Measurements from ENCODE around the gene FOXP1.

FOXP1 gene

GRCh38 chr3:71548705-71549384 lies 34.7 kb downstream of the FOXP1 start:
- TF ChIP-seq CTCF (IDR thresholded peaks at IDR 0.05; ENCODE audit: low read depth, low read length) (no peak), EZH2phosphoT487 (IDR thresholded peaks at IDR 0.05; ENCODE audit: low read depth) (no peak)
- H3K4me3 ChIP-seq (ENCODE audit: low read length), result no peak overlapping the region
- H4K20me1 ChIP-seq (ENCODE audit: insufficient read depth, low read length), result no peaks in the 10 kb centered on the region
- H2AFZ ChIP-seq (ENCODE audit: low read depth, low read length), result no peak overlapping the region
- H3K4me2 ChIP-seq (ENCODE audit: low read length), result peak overlapping the region; percentile 40
- H3K9me3 ChIP-seq (ENCODE audit: insufficient read depth, low read length), result no peaks in the 10 kb centered on the region
- no peak overlapping the region for H3K9ac ChIP-seq (ENCODE audit: low read length)
- H3K79me2 ChIP-seq (ENCODE audit: low read length), result no peaks in the 10 kb centered on the region
- H3K36me3 ChIP-seq (replicated peaks; ENCODE audit: low read depth, low read length), result no peaks in the 10 kb centered on the region
- H3K4me1 ChIP-seq (ENCODE audit: low read length), result peaks cover 38% of the 10 kb centered on the region
- H3K27ac ChIP-seq (ENCODE audit: low read length), result peak overlapping the region; percentile 15; the same call in 1 of the 2 replicates
- H3K27me3 ChIP-seq (ENCODE audit: low read depth, low read length), result no peaks in the 10 kb centered on the region

GRCh38 chr3:71547249-71548198 lies 36.0 kb downstream of the FOXP1 start:
- Histone ChIP-seq H3K9ac (ENCODE audit: low read length) (no peak overlapping the region), H3K27me3 (ENCODE audit: low read depth, low read length) (peaks cover 7% of the 10 kb centered on the region), H3K9me3 (ENCODE audit: insufficient read depth, low read length) (no peaks in the 10 kb centered on the region), H2AFZ (ENCODE audit: low read depth, low read length) (no peak overlapping the region), H3K27ac (ENCODE audit: low read length) (no peak overlapping the region), H4K20me1 (ENCODE audit: insufficient read depth, low read length) (no peaks in the 10 kb centered on the region), H3K36me3 (replicated peaks; ENCODE audit: low read depth, low read length) (no peaks in the 10 kb centered on the region), H3K79me2 (ENCODE audit: low read length) (no peaks in the 10 kb centered on the region), H3K4me1 (ENCODE audit: low read length) (peaks cover 49% of the 10 kb centered on the region), H3K4me3 (ENCODE audit: low read length) (no peak overlapping the region), H3K4me2 (ENCODE audit: low read length) (peak overlapping the region; percentile 5; the same call in 1 of the 2 replicates)
- no peak for TF ChIP-seq CTCF (IDR thresholded peaks at IDR 0.05; ENCODE audit: low read depth, low read length)
- TF ChIP-seq EZH2phosphoT487 (IDR thresholded peaks at IDR 0.05; ENCODE audit: low read depth), result no peak

- Histone ChIP-seq H3K27ac (ENCODE audit: low read length) (no peak overlapping the region), H3K36me3 (replicated peaks; ENCODE audit: low read depth, low read length) (no peaks in the 10 kb centered on the region), H4K20me1 (ENCODE audit: insufficient read depth, low read length) (no peaks in the 10 kb centered on the region), H3K79me2 (ENCODE audit: low read length) (no peaks in the 10 kb centered on the region), H2AFZ (ENCODE audit: low read depth, low read length) (no peak overlapping the region), H3K9me3 (ENCODE audit: insufficient read depth, low read length) (no peaks in the 10 kb centered on the region), H3K4me2 (ENCODE audit: low read length) (peak overlapping the region; percentile 5), H3K4me1 (ENCODE audit: low read length) (peaks cover 53% of the 10 kb centered on the region), H3K4me3 (ENCODE audit: low read length) (no peak overlapping the region), H3K9ac (ENCODE audit: low read length) (no peak overlapping the region), H3K27me3 (ENCODE audit: low read depth, low read length) (peaks cover 14% of the 10 kb centered on the region)
- no peak for TF ChIP-seq EZH2phosphoT487 (IDR thresholded peaks at IDR 0.05; ENCODE audit: low read depth)
- TF ChIP-seq CTCF (IDR thresholded peaks at IDR 0.05; ENCODE audit: low read depth, low read length), result no peak
Measured at GRCh38 chr3:71546821-71547220, 36.7 kb downstream of the FOXP1 start.

GRCh38 chr3:71545330-71545729 lies 38.2 kb downstream of the FOXP1 start:
- Histone ChIP-seq H3K4me1 (ENCODE audit: low read length) (peaks cover 53% of the 10 kb centered on the region), H3K79me2 (ENCODE audit: low read length) (no peaks in the 10 kb centered on the region), H3K27me3 (ENCODE audit: low read depth, low read length) (peaks cover 28% of the 10 kb centered on the region), H3K36me3 (replicated peaks; ENCODE audit: low read depth, low read length) (no peaks in the 10 kb centered on the region), H3K9me3 (ENCODE audit: insufficient read depth, low read length) (no peaks in the 10 kb centered on the region), H3K27ac (ENCODE audit: low read length) (no peak overlapping the region), H4K20me1 (ENCODE audit: insufficient read depth, low read length) (no peaks in the 10 kb centered on the region), H3K9ac (ENCODE audit: low read length) (no peak overlapping the region), H3K4me3 (ENCODE audit: low read length) (no peak overlapping the region), H3K4me2 (ENCODE audit: low read length) (no peak overlapping the region), H2AFZ (ENCODE audit: low read depth, low read length) (no peak overlapping the region)
- no peak for TF ChIP-seq EZH2phosphoT487 (IDR thresholded peaks at IDR 0.05; ENCODE audit: low read depth)
- TF ChIP-seq CTCF (IDR thresholded peaks at IDR 0.05; ENCODE audit: low read depth, low read length), result no peak

Measured in OCI-LY3 (cell line).